HG03342 (cell line): ENCODE results near the gene PARM1.

Experiments used
- ATAC-seq: cut with Tn5 transposase; IDR thresholded peaks from one replicate; pipeline ENCODE4 v1.9.1; 2021; ENCODE audit warnings: mild to moderate bottlenecking, moderate library complexity; ENCODE audit not compliant: unreplicated experiment

The PARM1 gene

GRCh38 chr4:75065909-75066308 lies 133.0 kb downstream of the PARM1 start:
- no peak for ATAC-seq

GRCh38 chr4:75069493-75070074 lies 136.7 kb downstream of the PARM1 start:
- peak; percentile 83 for ATAC-seq

DNA sequence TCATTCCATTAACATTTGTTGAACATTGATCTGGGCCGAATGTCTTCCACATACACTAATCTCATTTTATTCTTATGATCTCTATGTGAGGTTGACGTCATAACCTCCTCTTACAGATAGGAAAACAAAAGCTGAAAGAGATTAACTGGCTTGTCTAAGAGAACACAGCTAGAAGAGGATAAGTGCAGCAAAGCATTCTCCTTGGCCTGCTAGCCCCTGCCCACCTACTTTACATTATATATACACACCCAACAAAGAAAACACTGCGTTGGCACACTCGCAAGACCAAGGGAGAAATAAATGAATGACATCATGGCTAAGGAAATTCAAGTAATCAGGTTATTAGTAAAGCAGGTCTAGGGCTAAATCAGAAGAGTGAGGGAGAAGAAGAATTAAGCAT lies 138.4 kb downstream of the PARM1 start:
- ATAC-seq, result no peak

DNA sequence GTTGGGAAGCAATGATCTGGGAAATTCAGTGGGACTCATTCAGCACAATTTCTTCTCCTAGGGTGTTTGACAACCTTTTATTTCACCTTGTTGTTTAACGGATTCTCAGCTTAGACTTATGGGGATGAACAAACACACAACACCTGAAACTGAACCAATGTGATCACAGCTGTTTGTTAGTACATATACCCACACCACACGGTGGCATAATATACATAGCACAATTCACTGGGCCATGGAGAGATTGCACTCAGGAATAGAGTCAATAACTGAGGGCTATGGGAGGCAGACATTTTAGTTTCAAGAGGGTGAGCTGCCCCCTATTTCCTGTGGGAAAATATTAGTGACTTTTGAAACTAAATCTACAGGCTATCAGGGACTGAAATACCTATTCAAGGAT lies 148.0 kb downstream of the PARM1 start:
- ATAC-seq, result no peak

- no peak for ATAC-seq
Measured at GRCh38 chr4:75081561-75081960, 148.6 kb downstream of the PARM1 start.

DNA sequence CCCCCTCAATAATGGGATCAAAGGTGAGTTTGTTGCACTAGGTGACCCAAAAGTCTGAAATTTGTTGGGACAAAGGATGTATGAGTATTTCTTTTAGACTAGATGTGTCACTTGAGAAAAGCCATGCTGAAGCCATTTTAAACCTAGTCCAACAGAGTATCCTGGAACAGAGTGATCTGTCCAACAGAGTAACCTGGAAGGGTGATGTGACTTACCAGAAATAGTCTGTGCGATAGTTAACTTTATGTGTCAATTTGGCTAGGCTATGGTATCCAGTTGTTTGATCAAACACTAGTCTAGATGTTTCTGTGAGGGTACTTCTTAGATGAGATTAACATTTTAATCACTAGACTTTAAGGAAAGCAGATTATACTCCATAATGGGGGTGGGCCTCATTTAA lies 154.5 kb downstream of the PARM1 start:
- ATAC-seq, result no peak

- peak; percentile 85 for ATAC-seq
Measured at GRCh38 chr4:75087865-75088264, 154.9 kb downstream of the PARM1 start.

GRCh38 chr4:75089206-75089605 lies 156.3 kb downstream of the PARM1 start:
- ATAC-seq, result no peak

- peak; percentile 91 for ATAC-seq
Measured at GRCh38 chr4:75099321-75099720, 166.4 kb downstream of the PARM1 start.
